ENCODE data around the gene IL17RB. TPM values are rescaled to one million over a fixed set of nuclear protein-coding genes. Genes with fewer than 3 reads are reported as not detected.

IL17RB gene
- total RNA-seq, 4 donors from 2014 or later = 3.3 to 7.1 (median 5.0) TPM

DNA sequence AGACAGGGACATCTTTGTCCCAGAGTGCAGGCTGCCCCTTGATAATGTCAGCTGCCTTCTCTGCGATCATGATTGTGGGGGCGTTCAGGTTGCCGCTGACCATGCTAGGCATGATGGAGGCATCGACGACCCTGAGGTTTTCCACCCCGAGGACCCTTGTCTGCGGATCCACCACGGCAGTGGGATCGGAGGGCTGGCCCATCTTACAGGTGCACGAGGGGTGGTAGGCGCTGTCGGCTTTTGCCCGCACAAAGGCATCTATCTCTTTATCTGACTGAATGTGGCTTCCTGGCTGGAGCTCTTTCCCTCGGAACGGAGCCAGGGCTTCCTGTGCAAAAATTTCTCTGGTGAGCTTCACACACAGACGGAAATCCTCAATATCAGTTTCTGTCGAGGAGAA, 28.6 kb upstream of the IL17RB start:
- Histone ChIP-seq H3K27ac (no peak overlapping the region), H3K4me3 (no peak overlapping the region), H3K4me1 (no peaks in the 10 kb centered on the region), H3K27me3 (no peaks in the 10 kb centered on the region), H3K9me3 (no peaks in the 10 kb centered on the region), H3K36me3 (peaks cover 0 to 60% (median 0%) of the 10 kb centered on the region in 3 donors)
- 73 to 90% methylated on average over 11 to 16 of the region's 17 CpGs for WGBS, 2 donors
- no peak for DNase-seq (ENCODE audit: low spot score in 2 of 2)
- TF ChIP-seq POLR2A (IDR thresholded peaks at IDR 0.05) (no peak), EP300 (IDR thresholded peaks at IDR 0.05) (no peak)
- TF ChIP-seq, protein P1, sequence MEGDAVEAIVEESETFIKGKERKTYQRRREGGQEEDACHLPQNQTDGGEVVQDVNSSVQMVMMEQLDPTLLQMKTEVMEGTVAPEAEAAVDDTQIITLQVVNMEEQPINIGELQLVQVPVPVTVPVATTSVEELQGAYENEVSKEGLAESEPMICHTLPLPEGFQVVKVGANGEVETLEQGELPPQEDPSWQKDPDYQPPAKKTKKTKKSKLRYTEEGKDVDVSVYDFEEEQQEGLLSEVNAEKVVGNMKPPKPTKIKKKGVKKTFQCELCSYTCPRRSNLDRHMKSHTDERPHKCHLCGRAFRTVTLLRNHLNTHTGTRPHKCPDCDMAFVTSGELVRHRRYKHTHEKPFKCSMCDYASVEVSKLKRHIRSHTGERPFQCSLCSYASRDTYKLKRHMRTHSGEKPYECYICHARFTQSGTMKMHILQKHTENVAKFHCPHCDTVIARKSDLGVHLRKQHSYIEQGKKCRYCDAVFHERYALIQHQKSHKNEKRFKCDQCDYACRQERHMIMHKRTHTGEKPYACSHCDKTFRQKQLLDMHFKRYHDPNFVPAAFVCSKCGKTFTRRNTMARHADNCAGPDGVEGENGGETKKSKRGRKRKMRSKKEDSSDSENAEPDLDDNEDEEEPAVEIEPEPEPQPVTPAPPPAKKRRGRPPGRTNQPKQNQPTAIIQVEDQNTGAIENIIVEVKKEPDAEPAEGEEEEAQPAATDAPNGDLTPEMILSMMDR (IDR thresholded peaks at IDR 0.05) = no peak

DNA sequence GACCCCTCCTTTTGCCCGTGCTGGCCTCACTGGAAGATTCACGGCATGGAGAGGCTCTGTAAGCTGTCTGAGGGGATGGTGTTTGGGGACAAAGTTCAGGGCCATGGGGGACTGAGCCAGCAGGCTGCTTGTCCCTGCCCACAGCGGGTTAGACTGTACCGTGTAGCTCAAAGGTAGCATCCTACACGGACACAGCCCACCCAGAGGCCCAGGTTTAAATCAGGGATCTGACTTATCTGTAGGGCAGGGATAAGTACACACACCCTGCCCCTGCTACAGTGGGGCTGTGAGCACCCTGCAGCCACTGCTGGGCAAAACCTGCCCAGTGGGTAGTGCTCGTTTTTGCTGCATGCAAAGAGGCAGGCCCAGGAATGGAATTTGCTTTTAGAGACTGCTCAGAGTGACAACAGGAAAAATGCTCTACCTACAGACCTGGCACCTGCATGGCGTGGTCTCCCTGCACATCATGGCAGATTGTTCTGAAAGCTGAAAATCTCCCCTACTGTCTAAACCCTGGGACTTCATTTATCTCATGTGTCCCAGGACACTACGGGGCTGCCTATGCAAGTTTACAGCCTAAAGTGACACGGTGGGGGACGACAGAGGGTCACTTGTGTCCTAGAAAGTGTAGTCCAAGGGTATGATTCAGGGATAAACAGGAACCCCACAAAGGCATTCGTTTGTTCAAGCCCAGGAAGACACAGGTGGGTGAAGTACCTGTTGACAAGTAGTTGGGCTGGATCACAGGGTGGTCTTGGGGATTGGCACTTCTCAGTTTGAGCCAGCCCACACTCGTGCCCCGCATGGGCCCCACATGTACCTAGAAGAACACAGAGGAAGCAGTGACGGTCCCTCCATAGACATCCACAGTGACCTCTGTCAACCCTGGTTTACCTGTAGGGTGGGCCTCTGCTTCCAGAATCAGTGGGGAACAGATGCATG, 27.9 kb upstream of the IL17RB start:
- Histone ChIP-seq H3K27me3 (no peaks in the 10 kb centered on the region), H3K27ac (no peak overlapping the region), H3K4me3 (no peak overlapping the region), H3K9me3 (no peaks in the 10 kb centered on the region), H3K4me1 (no peaks in the 10 kb centered on the region), H3K36me3 (peaks cover 0 to 60% (median 0%) of the 10 kb centered on the region in 3 donors)
- no peak for DNase-seq (ENCODE audit: low spot score in 2 of 2)
- TF ChIP-seq POLR2A (IDR thresholded peaks at IDR 0.05) = no peak
- TF ChIP-seq, protein P1 (IDR thresholded peaks at IDR 0.05) = no peak
- TF ChIP-seq EP300 (IDR thresholded peaks at IDR 0.05) = no peak
- WGBS, 2 donors = 79 to 90% methylated on average over 11 to 14 of the region's 14 CpGs

DNA sequence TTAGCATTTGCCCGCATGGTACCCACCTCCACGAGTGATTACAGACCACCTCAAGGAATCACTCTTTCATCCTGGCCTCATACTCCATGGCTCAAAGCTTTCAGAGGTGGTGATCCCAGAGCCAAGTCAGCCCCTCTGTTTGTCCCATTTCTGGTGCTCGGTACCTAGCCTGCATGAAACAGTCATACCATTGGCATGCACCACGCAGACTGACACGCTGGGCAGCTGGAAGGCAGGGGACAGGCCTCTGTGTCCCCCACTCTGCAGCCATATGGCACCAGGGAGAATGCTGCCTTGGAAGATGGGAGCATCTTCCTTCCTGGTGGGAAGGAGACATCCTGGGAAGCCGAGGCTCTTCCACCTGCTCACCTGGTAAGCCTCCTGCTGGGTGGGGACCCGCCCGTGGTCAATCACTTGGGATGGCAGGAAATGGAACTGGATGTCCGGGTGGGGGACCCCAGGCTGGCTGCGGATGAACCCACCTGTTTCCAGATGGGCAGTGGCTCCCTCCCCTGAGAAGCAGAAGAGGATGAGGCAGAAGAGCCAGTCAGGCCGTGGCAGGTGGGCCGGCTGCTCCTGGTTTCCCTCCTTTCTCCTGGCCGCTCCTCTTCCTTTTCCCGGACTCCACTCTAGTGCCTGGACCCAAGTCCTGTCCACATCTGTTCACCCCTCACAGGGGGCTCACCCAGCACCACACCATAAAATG, 27.1 kb upstream of the IL17RB start:
- no peak overlapping the region for H3K4me3 ChIP-seq
- no peak overlapping the region for H3K27ac ChIP-seq
- TF ChIP-seq, protein P1 (IDR thresholded peaks at IDR 0.05) = no peak
- TF ChIP-seq EP300 (IDR thresholded peaks at IDR 0.05) (no peak), POLR2A (IDR thresholded peaks at IDR 0.05) (no peak)
- H3K36me3 ChIP-seq = peaks cover 0 to 54% (median 0%) of the 10 kb centered on the region in 3 donors
- no peaks in the 10 kb centered on the region for H3K27me3 ChIP-seq
- 90 to 91% methylated on average over 13 to 14 of the region's 14 CpGs for WGBS, 2 donors
- no peak for DNase-seq (ENCODE audit: low spot score in 2 of 2)
- H3K9me3 ChIP-seq = no peaks in the 10 kb centered on the region
- H3K4me1 ChIP-seq = no peaks in the 10 kb centered on the region

DNA sequence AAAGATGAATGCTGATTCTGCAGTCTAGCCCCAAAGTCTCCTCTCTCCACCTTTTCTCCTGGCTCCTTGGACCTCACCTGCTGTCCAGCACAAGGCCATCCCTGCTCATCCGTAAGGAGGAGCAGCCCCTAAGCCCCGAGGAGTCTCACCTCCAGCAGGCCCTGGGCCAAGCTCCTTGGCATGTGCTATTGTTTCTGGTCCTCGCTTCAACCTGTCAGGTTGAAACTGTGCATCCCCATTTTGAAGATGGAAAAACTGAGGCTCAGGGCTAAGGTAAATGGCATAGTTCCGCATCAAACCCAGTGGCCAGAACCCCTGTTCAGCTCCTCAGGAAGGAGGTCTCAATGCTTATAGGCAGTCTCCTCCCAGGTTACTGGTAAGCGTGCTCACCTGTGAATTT, 26.3 kb upstream of the IL17RB start:
- Histone ChIP-seq H3K27me3 (no peaks in the 10 kb centered on the region), H3K4me3 (no peak overlapping the region), H3K36me3 (peaks cover 0 to 46% (median 0%) of the 10 kb centered on the region in 3 donors), H3K27ac (no peak overlapping the region), H3K4me1 (no peaks in the 10 kb centered on the region), H3K9me3 (no peaks in the 10 kb centered on the region)
- TF ChIP-seq, protein P1 (IDR thresholded peaks at IDR 0.05) = no peak
- no peak for TF ChIP-seq EP300 (IDR thresholded peaks at IDR 0.05)
- TF ChIP-seq POLR2A (IDR thresholded peaks at IDR 0.05) = no peak
- WGBS, 2 donors = 96 to 97% methylated on average over 5 of the region's 5 CpGs
- DNase-seq (ENCODE audit: low spot score in 2 of 2) = no peak

Data from tibial nerve (tissue), 4 donors.